ENCODE results near the gene SPSB4.

DNA sequence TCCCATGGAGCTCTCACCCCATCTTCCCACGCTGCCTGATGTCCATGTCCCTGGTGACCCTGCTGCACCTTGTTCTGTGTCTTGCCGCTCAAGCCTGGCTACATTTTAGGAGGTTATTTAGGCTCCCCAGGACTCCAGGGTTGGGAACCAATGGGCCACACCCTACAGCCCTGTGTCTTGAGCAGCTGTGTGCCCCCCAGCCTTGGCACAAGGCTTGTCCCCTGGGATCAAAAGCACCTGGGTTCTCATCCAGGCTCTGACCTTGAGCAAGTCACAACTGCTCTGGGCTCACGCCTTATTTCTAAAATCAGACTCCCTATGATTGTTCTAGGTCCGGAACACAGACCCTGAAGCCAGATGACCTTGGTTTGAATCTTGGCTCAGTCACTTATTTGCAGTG lies 14.1 kb downstream of the SPSB4 start:
- TF ChIP-seq, protein P1, sequence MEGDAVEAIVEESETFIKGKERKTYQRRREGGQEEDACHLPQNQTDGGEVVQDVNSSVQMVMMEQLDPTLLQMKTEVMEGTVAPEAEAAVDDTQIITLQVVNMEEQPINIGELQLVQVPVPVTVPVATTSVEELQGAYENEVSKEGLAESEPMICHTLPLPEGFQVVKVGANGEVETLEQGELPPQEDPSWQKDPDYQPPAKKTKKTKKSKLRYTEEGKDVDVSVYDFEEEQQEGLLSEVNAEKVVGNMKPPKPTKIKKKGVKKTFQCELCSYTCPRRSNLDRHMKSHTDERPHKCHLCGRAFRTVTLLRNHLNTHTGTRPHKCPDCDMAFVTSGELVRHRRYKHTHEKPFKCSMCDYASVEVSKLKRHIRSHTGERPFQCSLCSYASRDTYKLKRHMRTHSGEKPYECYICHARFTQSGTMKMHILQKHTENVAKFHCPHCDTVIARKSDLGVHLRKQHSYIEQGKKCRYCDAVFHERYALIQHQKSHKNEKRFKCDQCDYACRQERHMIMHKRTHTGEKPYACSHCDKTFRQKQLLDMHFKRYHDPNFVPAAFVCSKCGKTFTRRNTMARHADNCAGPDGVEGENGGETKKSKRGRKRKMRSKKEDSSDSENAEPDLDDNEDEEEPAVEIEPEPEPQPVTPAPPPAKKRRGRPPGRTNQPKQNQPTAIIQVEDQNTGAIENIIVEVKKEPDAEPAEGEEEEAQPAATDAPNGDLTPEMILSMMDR (IDR thresholded peaks at IDR 0.05), result no peak
- no peak for TF ChIP-seq POLR2A (IDR thresholded peaks at IDR 0.05)
